ENCODE measurements around the gene UBA52.

DNA sequence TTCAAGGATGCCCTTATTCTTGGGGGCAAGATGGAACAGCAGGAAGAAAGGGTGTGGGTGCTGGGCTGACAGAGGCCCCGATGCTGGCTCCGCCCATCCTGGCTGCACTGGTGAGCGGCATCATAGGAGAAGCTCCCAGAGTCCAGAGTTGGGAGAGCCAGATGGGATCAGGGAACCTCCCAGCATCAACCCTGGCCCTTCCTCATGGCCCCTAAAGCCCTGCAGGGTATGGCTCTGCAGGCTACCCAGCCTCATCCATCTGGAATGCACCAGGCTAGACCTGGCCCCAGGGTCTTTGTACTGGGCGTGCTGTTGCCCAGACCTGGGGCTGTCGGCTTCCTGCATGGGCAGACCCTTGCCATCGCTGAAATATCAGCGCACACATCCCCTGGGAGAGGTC is 41.9 kb upstream of the UBA52 start:
- TF ChIP-seq GATA2 (IDR thresholded peaks at IDR 0.05; ENCODE audit: low read depth, low read length) (no peak), GATA3 (IDR thresholded peaks at IDR 0.05; ENCODE audit: low read depth, low read length) (no peak)

All from SH-SY5Y (cell line).